NCI-H146 (cell line): ENCODE results near the gene ZSCAN5C.
"Not testable (repeated sequence)": the region's sequence is repeated elsewhere in the genome, so short reads cannot be mapped to it uniquely, and the experiment has no call there.

Experiments used
- DNase-seq: peaks from one replicate; lab custom pipeline; 2025; lab: John Stamatoyannopoulos, UW

ZSCAN5C gene, protein sequence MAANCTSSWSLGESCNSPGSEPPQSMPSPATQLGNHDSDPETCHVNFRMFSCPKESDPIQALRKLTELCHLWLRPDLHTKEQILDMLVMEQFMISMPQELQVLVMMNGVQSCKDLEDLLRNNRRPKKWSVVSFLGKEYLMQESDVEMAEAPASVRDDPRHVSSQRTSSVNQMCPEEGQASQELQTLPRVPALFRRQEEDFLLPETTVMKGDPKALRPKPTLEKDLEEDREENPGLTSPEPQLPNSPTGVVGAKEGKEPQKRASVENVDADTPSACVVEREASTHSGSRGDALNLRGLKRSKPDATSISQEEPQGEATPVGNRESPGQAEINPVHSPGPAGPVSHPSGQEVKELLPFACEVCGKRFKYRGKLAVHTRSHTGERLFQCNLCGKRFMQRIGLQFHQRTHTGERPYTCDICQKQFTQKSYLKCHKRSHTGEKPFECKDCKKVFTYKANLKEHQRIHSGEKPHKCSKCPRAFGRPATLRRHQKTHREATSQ

GRCh38 chr19:56201973-56202372 is at the start of gene ZSCAN5C:
Gene ZSCAN5C (plus strand): TSS chr19:56202273. CDS start chr19:56205914, 3,641 bp downstream.
- no peak for DNase-seq

DNA sequence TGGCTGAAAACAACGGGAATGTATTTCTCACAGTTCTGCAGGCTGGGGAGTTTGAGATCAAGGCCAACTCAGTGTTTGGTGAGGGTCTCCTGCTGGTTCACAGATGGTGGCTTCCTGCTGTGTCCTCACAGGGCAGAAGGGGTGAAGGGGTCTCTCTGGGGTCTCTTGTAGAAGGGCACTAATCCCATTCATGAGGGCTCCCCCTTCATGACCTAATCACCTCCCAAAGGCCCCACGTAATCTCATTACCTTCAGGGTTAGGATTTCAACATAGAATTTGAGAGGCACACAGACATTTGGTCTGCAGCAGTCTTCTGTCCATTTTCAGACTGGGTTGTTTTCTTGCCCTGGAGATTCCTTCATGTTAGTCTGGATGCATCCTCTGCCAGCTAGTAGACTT is 49.4 kb upstream of the ZSCAN5C start:
- DNase-seq, result no peak

- DNase-seq, result no peak
Measured at GRCh38 chr19:56153507-56153906, 48.6 kb upstream of the ZSCAN5C start.

- DNase-seq, result no peak
Measured at GRCh38 chr19:56155124-56155687, 46.9 kb upstream of the ZSCAN5C start.

GRCh38 chr19:56156768-56157167 is 45.3 kb upstream of the ZSCAN5C start:
- no peak for DNase-seq

DNA sequence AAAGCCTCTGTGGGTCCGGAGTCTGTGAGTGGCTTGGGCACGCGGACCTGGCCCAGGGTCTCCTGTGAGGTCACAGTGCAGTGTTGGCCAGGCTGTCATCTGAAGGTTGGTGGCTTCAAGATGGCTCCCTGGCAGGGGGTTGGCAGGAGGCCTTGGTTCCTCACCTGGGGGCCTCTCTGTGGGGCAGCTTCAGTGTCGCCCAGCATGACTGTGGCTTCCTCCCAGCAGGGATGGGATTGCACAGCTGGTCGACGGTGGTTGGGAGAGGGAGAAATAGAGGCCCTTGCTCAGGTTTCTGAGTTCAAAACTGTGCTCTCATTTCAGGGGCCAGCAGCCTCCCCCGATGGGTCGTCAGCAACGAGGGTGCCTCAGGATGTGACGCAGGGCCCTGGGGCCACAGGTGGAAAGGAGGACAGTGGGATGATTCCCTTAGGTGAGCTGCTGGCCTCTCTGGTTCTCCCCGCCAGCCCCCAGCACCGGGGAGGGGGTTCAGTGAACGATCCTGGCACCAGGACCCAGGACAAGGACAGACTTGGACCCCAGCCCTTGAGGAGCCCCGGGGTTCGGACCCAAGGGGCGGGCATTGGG is 43.8 kb upstream of the ZSCAN5C start:
- peak; percentile 65 for DNase-seq

GRCh38 chr19:56159009-56159559 is 43.0 kb upstream of the ZSCAN5C start:
- no peak for DNase-seq

DNA sequence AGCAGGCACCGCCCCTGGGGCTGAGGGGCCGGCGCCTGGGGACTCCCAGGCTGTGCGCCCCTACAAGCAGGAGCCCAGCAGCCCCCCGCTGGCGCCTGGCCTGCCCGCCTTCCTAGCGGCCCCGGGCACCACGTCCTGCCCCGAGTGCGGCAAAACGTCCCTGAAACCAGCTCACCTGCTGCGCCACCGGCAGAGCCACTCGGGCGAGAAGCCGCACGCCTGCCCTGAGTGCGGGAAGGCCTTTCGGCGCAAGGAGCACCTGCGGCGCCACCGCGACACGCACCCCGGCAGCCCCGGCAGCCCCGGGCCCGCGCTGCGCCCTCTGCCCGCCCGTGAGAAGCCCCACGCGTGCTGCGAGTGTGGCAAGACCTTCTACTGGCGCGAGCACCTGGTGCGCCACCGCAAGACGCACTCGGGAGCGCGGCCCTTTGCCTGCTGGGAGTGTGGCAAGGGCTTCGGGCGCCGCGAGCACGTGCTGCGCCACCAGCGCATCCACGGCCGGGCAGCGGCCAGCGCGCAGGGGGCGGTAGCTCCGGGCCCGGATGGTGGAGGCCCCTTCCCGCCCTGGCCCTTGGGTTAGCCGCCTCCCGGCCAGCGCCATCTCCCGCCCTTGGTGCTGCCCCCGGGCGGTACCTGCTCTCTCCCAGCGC is 42.3 kb upstream of the ZSCAN5C start:
- DNase-seq, result no peak

DNA sequence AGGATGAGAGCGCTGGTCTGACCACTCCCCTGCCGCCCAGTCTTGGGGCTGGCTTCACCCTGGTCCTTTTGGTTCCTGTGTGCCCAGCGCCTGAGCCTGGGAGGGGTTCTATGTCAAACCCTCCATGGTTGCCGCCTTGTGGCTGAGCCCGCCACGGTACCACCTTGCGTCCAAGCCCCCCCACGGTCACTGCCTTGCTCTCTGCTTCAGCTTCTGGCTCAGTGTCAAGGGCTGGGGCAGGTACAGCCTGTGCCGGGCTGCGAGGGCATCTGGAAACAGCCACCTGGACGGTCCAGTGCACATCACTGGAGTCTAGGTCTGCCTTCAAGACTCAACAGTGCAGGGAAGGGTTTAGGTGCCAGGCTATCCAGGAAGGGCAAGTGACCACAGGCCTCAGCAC is 40.5 kb upstream of the ZSCAN5C start:
- DNase-seq, result no peak

- no peak for DNase-seq
Measured at GRCh38 chr19:56162258-56162657, 39.8 kb upstream of the ZSCAN5C start.

DNA sequence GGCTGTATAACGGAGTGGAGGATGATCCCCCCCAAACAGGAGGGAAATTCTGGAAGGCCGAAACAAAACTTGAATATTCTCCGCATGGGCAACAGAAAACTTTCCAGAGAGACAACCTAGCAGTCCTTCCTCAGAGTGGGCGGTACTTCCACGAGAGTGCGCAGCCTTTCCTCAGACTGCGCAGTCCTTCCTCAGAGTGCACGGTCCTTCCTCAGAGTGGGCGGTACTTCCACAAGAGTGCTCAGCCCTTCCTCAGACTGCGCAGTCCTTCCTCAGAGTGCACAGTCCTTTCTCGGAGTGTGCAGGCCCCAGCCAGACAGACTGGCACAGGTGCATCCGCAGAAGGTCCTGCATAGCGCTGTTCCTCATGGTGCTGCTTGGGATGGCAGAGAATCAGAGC is 39.0 kb upstream of the ZSCAN5C start:
- DNase-seq, result no peak

DNA sequence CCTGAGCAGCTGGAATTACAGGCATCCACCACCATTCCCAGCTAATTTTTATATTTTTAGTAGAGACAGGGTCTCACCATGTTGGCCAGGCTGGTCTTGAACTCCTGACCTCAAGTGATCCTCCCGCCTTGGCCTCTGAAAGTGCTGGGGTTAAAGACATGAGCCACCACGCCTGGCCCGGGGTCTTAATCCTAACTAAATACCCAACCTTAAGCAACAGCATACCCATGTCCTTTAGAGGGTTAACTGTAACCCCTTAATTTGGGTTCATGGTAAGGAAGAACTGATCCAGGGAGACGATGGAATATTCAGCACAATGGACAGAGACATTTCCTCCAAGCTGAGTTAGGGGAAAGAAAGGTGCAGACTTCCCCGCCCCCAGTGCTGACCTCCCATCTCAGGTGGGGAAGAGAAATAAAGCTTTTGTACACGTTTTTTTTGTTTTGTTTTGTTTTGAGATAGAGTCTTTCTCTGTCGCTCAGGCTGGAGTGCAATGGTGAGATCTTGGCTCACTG is 35.0 kb upstream of the ZSCAN5C start:
- no peak for DNase-seq

DNA sequence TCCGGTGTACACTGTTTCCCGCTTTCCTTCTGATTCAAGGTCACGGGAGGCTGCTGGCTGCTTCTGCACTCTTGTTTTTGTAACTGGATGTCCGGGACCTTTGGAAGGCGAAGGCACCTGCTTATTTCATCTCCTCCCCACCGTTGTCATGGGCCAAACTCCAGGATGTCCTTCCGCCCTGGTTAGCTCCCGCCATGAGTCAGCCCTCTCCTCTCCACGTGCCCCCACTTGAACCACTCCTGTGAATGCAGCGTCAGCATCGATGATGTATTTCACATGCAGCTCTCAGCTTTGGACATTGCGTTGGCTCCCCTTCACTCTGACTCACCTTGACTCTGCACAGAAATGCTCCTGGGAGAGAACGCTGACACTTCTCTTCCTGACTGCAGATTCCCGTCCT is 31.8 kb upstream of the ZSCAN5C start:
- DNase-seq, result no peak

- no peak for DNase-seq
Measured at GRCh38 chr19:56174086-56174485, 28.0 kb upstream of the ZSCAN5C start.

- peak; percentile 28 for DNase-seq
Measured at GRCh38 chr19:56174550-56174949, 27.5 kb upstream of the ZSCAN5C start.

- not testable (repeated sequence) for DNase-seq
Measured at GRCh38 chr19:56175861-56176307, 26.2 kb upstream of the ZSCAN5C start, which contains the start of gene GALP. Gene GALP (plus strand): TSS chr19:56176008. CDS start chr19:56177109, 1,101 bp downstream.

- DNase-seq, result not testable (repeated sequence)
Measured at GRCh38 chr19:56176310-56176709, 25.8 kb upstream of the ZSCAN5C start.

DNA sequence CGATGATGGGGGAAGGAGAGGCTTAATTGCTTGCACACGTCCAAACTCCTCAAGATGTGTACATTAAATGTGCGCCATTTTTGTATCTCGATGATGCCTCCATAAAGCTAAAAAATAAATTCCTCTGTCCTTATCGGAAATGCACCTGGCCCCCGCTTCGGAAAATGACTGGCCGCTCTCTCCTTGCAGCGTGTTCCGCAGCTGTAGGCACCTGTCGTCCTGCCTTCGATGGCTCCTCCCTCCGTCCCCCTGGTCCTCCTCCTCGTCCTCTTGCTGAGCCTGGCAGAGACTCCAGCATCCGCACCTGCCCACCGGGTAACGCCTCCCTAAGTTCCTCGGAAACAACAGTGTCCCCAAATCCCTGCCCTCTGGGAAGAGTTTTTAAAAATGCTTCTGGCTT is 25.2 kb upstream of the ZSCAN5C start:
- DNase-seq, result peak; percentile 79

GRCh38 chr19:56177564-56178243 is 24.4 kb upstream of the ZSCAN5C start:
- no peak for DNase-seq

DNA sequence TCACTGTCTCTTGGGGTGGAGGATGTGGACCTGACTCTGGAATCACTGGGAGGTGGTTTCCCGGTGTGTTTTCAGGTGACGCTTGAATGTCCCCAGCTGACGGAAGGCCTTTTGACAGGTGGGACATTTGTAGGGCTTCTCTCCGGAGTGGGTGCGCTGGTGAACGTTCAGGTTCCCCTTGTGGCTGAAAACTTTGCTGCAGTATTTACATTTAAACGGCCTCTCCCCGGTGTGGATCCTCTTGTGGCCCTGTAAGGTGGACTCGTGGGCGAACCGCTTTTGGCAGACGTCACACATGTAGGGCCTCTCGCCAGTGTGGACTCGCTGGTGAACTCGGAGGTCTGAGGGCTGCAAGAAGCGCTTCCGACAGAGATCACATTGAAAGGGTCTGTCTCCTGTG is 12.3 kb upstream of the ZSCAN5C start:
- no peak for DNase-seq

DNA sequence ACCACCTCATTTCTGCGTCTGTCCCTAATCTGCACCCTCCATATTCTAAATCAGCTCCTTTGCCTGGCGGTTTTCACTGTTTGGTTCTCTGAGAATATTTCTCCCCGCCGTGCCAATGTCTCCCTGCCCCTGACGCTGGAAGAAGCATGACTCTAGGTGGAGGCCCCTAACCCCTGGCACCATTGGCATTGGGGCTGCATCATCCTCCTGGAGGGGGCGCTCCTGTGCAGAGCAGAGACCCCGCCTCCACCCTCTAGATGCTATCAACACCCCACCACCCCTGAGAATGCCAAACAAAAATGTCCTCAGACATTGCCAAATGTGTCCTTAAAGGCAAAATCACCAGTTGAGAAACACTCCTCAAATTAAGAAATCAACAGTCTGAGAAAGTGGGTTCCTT is 11.0 kb upstream of the ZSCAN5C start:
- no peak for DNase-seq
